Activated CD4-positive, alpha-beta T cell treated with anti-CD3 and anti-CD28 coated beads, Interleukin-2, amount 50 U/mL, for 1 hour (primary cell): ENCODE results near the gene PPP4R2.
A peak's percentile ranks its signal among the peaks of the same experiment; 100 is the strongest.

Source experiments
- DNase-seq: peaks from one replicate; pipeline ENCODE4 v3.0.0-alpha.2; 2020

PPP4R2 gene, protein sequence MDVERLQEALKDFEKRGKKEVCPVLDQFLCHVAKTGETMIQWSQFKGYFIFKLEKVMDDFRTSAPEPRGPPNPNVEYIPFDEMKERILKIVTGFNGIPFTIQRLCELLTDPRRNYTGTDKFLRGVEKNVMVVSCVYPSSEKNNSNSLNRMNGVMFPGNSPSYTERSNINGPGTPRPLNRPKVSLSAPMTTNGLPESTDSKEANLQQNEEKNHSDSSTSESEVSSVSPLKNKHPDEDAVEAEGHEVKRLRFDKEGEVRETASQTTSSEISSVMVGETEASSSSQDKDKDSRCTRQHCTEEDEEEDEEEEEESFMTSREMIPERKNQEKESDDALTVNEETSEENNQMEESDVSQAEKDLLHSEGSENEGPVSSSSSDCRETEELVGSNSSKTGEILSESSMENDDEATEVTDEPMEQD

DNA sequence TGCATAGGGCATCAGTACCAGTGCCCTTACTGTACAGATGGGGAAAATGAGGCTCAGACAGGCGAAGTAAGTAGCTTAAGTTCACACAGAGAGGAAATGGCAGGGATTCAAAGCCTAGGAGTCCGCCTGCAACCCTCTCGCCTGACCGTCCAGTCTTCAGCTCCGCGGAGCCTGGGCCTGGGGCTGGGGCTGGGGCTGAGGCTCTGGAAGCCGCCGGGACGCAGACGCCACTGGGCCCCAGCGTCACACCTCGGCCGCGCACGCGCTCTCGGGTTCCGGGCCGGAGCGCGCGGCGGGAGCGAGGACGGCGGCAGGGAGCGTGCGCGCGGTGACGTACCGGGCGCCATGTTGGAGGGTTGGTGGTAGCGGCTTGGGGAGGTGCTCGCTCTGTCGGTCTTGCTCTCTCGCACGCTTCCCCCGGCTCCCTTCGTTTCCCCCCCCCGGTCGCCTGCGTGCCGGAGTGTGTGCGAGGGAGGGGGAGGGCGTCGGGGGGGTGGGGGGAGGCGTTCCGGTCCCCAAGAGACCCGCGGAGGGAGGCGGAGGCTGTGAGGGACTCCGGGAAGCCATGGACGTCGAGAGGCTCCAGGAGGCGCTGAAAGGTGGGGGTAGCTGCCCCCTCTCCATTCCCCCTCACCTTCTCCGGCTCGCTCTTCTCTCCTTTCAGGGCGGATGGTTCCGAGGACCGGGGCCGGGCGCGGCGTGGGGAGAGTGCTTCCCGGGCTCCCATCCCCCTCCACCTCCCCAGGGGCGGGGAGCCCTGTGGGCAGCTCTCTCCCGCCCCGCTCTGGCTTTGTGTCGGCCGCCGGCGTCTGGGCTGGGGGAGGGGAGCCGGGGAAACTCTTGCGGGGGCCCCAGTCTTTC, at the start of gene PPP4R2:
Gene PPP4R2, plus strand, starts transcription at position 339 of the 861 bp plus-strand sequence. Its CDS starts 227 bp downstream, at position 566.
- DNase-seq: peak; percentile 88

DNA sequence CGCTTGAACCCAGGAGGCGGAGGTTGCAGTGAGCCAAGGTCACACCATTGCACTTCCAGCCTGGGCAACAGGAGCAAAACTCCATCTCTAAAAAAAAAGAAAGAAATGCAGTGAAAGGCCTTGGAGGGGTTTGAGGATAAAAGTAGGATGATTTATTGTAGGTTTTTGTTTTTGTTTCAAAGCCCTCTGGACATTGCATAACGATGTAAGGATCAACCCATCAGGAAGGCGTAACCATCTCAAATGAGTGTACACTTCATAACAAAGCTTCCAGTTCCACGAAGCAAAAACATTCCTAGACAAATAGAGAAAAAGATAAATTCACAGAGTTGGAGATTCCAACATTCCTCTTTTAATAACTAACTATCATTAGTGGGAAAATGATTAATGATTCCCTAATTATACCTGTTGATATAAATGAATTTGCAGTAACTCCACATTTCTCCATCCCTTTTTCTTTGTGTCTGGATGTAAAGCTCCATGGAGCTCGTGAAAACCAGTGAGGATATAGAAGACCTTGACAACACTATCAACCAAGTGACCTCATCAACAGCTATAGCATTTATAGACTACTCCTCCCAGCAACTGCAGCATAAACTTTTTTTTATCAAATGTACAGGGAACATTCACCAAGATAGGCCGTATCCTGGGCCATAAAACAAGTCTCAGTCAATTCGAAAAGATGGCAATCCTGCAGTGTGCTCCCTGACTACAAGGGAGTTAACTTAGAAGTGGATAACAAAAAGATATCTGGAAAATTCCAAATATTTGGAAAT, 48.7 kb upstream of the PPP4R2 start:
- no peak for DNase-seq

DNA sequence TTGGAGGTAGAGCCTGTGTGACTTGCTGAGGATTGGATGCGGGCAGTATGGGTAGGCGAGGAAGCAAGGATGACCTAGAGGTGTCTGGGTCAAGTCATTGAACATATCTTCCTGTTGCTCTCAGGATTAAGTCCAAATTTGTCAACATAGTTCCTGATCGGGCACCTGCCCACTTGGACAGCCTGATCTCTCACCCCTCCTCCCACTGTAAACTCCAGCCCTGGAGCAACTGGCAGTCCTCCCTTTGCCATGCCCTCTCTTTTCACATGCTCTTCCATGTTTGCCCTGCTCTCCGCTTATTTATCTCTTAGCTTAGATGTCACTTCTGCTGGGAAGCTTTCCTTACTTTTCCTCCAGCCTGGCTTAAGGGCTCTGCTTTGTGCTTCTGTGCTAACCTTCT, 47.6 kb upstream of the PPP4R2 start:
- no peak for DNase-seq

DNA sequence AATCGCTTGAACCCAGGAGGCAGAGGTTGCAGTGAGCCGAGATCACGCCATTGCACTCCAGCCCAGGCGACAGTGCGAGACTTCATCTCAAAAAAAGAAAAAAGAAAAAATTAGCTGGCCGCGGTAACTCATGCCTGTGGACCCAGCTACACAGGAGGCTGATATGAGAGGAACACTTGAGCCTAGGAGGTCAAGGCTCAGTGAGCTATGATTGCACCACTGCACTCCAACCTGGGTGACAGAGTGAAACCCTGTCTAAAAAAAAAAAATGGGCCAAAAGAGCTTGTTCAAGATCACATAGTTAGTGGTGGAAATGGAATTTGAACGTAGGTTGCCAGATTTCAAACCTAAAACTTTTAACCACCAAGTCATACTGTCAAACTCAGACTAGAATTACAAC, 46.2 kb upstream of the PPP4R2 start:
- no peak for DNase-seq

DNA sequence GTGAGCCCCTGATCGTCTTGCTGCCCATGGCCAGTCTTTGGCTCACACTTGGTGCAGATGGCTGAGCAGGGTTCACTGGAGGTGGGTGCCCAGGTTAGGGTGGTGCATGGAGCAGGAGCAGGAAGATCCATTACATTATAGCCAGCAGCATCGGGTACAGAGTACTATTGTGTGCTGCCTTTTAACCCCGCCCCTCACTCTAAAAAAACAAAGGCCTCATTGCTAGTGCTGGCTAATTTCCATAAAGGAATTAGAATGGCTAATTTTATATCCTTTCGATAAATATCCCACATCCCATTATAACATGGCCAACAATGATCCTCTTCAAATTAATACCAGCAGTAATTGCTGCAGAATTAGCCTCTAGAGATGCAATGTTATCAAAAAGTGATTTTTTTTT, 45.8 kb upstream of the PPP4R2 start:
- no peak for DNase-seq

DNA sequence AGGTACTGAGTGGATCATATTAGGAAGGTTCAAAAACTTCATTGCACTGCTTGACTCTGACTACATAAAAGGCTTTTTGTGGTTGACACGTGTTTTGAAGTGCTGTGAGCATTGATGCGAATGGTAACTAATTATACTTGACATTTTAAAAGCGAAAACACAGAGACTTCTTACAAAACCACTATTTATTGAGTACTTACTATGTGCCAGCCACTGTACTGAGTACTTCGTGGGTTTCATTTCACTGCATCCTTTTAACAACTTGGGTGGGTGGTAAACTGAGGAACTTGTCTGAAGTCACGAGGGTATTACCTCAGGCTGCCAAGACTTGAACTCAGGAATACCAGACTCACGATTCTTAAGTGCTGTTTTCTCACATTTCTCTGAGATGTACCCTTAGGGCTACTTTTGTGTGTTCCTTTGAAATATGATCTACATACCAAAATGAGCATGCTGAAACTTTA, 45.3 kb upstream of the PPP4R2 start:
- DNase-seq: no peak

DNA sequence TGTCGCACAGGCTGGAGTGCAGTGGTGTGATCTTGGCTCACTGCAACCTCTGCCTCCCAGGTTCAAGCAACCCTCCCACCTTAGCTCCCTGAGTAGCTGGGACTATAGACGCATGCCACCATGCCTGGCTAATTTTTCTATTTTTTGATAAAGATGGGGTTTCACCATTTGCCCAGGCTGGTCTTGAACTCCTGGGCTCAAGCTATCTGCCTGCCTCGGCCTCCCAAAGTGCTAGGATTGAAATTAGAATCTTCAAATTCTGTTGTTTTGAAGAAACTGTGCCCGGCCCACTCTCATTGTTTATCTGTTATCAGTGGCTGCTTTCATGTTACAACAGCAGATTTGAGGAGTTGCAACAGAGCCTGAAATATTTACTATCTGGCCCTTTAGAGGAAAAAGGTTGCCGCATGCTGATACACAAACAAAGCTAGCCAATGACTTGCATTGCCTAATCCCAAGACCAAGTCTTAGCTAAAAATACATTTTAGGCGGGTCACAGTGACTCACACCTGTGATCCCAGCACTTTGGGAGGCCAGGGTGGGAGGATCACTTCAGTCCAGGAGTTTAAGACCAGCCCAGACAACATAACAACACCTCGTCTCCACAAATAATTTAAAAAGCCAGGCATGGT, 43.2 kb upstream of the PPP4R2 start:
- DNase-seq: no peak

DNA sequence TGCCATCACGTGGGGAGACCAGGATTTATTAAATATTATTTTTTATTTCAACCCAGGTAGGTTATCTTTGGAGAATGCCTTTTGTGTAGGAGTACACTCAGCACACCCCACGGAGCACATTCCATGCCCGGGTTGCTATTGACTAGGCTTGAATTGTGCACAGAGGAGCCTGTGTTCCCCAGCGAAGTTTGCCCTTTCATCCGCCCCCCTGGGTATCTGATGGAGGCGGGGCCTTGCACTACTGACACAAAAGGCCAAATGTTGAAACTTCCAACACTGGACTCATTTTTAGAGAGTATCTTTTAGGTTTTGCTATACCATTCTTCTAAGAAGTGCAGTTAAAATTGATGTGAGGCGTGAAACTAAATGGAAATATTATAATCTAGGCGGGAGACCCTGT, 39.3 kb upstream of the PPP4R2 start:
- no peak for DNase-seq

DNA sequence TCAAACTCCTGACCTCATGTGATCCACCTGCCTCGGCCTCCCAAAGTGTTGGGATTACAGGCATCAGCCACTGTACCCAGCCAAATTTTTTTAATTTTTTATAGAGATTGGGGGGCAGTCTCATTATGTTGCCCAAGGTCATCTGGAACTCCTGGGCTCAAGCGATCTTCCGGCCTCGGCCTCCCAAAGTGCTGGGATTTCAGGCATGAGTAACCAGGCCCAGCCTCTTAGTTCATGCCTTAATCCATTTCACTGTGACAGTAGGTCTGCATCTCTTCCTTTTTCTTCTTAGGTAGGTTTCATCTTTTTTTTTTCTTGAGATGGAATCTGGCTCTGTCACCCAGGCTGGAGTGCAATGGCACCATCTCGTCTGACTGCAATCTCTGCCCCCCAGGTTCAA, 37.3 kb upstream of the PPP4R2 start:
- no peak for DNase-seq

DNA sequence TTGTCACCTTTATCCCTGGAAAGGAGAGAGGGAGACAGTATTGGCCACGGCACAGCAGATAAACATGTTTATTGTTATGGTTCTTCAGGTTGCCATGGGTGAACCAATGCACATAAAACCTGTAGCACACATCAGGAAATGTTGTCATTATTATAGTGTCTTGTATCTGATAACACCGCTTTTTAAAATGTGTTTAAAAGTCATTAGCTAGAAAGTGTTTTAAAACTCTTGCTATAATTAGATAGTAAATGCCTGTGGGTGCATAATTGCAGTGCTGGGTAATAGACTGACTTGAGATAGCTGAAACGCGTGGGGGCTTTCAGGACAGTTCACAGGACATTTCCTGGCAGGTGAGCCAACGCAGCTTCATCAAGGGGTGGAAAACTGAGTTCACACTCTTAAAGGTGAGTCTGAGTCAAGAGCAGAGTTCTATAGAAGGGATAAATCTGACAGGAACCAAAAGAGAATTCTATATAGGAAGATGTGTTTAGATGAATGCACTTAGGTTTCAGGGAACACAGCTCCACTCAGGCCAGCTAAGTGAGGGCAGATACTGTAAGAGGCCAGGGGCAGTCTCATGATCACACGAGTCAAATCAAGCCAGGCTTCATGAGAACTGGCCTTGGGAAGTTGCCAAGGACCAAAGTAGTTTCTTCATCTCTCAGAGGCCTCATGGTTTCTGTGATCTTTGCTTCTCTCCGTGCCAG, 35.6 kb upstream of the PPP4R2 start:
- DNase-seq: no peak

DNA sequence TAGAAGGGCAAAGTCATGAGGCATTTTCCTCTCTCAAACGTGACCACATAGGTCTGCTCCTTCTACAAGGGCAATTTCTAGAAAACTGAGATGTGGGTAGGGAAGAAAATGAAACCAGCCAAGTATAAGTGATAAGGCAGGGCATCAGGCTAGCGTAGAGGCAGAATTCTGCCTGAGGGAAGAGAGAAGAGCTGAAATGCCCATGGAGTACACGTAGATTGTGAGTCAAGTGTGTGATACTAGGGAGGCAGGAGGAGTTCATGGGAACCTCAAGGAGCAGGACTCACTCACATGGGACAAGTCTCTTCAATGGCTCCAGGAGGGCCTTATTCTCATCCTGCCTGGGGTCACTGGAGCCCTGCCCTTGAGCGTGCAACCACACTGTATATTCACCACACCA, 34.9 kb upstream of the PPP4R2 start:
- no peak for DNase-seq

DNA sequence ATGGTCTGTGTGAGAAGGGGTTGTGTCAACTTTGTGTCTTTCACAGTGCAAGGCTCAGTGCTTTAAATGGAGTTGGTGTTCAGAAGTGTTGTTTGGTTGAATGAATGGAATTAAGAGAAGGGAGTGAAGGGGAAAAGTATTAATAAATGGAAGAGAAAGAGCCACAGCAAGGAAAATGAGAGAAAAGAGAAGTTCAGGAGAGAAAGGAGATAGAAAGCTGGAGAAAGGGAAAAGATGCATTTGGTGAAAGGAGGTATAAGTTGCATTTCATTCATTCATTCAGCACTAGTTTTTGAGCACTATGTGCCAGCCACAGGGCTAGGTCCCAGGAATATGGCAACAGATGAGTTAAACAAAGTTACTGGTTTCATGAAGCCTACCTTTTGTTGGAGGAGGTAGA, 34.3 kb upstream of the PPP4R2 start:
- no peak for DNase-seq

DNA sequence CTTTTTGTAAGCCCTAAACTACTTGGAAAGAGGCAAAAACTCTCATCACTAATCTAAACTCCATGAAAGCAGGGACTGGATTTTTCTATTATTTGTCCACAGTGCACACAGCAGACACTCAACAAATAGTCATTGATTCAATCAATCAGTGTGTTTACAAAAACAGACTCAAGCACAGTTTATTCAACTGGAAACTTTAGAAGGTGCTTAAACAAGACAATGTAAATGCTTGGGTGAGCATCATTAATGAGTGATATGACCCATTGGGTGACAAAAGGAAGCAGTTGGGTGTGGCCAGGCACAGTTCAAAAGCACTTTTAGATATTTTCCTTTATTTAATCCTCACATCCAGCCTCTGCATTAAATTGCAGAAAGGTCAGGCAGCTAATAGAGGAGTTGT, 32.0 kb upstream of the PPP4R2 start:
- DNase-seq: no peak

DNA sequence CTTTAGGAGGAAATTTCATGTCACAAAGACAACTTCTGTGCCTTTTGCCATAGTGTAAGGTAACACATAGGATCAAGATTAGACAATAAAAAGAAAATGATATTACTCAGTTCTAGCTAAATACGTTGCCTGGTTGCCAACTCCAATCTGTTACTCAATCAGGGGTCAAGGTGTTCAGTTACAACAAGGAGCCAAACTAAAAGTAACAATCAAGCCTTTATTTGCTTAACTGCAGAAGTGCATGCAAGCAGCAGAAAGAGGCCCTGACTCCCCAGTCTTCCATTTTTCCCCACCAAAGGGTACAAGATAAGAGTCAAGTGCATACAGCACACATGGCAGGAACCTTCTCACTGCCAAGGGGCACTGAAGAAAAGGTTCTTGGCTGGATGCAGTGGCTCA, 28.3 kb upstream of the PPP4R2 start:
- no peak for DNase-seq

DNA sequence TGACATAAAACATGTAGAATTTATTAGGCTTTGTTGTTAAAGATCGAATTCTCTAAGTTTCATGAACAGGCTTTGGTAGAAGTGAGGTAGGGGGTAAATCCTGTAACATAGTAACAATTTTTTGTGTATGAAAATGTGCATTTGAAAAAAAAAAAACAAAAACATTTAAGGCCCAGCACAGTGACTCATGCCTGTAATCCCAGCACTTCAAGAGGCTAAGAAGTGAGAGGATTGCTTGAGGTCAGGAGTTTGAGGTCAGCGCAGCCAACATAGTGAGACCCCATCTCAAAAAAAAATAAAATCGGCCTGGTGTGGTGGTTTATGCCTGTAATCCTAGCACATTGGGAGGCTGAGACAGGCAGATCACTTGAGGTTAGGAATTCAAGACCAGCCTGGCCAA, 26.8 kb upstream of the PPP4R2 start:
- no peak for DNase-seq

DNA sequence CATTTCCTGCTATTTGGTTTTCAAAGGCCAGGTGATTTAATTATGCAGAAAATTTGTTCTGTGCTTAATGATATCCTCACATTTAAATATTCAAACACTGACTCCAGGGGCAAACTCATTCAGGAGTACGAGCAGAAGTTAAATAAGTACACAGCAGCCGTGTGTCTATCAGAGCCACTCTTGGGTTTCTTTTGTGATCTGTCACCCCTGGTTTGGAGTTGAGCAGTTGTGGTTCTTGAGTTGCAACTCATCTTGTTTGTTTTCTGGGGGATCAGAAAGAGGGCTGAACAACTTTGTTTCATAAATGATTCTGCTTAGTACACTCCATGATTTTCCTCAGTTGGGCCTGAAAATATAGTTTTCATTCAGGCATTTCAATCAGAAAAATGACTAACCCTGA, 25.7 kb upstream of the PPP4R2 start:
- DNase-seq: no peak

DNA sequence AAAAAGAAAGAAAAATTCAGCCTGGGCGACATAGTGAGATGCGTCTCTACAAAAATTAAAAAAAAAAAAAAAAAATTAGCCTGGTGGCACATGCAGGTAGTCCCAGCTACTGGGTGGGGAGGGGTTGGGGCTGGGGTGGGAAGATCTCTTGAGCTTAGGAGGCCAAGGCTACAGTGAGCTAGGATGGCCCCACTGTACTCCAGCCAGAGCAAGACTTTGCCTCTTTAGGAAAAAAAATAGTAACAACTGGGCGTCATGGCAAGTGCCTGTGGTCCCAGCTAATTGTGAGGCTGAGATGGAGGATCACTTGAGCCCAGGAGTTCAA, 23.9 kb upstream of the PPP4R2 start:
- no peak for DNase-seq

DNA sequence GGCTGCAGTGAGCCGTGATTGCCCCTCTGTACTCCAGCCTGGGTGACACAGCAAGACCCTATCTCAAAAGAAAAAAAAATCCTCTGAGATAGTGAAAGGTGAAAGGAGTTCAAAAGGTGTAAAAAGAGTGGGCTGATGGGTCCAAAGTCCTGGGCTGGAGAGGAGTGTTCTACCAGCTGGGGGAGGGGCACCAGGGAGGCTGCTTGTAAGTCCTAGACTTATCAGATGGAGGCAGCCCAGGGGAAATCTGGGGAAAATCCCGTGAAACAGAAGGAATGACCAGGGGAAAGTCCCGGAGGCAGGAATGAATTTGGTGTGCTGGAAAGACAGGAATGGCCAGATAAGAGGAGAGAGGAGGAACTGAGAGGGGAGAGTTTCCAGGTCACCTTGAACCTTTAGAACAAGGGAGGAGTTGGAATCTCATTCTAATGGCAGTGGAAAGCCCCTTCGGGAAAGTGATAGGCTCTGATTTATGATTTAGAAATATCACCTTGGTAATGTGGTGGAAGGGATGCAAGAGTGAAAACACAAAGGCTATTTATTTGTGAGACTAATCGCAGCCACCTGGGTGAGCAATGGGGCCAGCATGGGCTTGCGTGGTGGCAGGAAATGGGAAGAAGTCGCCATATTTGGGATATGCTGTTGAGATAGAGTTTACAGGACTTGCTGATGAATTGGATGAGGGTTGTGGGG, 23.4 kb upstream of the PPP4R2 start:
- DNase-seq: no peak

DNA sequence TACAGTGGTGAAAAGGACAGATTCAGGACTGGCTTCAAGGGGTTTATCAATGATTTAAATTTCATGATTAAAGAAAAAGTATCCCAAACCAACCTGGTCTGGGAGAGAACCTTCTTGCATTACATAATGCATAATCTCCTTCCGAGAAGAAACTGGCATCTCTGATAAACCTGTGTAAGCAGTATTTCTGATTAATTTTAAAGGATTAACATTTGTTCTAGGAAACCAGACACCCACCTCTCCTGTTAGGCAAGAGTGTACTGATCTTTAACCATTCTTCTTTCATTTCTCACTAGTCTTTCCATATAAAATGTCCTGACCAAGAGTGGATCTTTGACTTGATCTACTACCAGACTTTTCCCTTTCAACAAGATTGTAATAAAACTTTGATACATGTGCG, 22.8 kb upstream of the PPP4R2 start:
- DNase-seq: no peak

DNA sequence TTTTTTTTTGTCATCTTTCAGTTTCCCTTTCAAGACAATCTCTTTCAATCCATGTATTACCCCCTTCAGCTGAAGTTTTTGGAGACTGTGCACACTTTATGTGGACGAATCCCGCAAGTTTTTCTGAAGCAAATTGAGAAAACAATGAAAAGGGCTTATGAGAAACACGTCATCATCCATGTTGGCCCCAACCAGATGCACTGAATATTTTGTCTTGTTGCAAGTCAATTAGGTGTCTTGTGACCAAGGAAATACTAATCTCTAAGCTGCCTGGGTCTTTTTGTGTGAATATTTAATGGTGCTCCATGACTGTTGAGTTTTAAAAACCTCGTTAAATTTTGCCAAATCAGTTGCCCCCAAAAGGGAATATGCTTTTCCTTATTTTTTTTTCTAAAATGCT, 21.7 kb upstream of the PPP4R2 start:
- DNase-seq: no peak

DNA sequence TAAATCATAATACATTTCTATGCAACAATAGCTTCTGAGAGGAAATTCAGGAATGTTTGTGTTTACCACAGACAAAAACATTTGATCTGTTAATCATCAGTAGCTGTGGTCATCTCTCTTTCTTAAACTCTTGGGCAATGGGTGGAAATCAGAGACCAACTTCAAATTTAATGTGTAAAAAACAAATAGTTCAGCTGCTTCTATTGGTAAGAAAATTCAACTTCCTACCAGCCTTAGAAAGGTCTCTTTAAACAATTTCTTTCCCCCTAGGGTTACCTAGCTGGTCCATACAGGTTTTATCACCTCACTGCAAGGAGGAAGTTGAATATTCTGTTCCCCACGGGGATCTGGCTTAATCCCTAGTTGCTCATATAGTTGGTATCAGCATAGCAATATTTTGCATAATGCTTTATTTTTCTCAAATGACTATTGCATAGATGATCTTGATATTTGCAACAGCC, 20.3 kb upstream of the PPP4R2 start:
- DNase-seq: no peak
